ENCODE measurements around the gene CALHM4. TPM values are rescaled to one million over a fixed set of nuclear protein-coding genes. Genes with fewer than 3 reads are reported as not detected.

Gene CALHM4
- total RNA-seq, 4 donors from 2014 or later: not detected

DNA sequence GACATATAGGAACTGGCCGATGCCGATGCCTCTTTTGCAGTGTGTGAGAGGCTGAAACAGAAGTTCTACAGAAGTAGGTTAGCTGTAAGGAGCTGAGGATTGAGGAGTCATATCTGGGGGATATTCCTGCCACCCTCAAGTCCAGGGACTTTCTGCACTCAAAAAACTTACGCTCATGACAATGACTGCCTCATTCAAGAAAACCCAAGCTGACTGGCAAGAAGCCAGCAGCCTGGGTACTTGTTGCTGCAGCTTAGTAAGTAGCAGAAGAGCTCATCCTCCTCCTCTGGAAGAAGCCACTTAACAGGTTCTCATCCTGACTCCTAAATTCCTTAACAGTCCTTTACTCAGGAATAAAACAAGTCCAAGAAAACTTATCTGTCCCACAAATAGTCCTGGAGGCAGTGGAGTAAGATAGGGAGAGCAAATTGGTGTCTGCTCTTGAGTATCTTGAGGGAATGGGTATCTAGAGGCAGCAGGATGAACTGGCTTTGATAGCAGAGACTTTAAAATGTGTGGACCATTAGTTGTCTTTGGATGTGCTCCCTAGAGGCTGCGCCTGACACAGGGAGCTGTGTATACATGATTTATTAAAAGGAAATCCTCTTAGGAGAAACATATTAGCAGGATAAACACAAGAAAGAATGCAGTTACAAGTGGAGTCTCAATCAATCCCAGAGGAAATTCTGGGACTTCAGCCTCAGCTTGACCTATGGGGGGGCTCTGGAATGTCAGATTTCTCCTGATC lies 34.8 kb upstream of the CALHM4 start:
- intact Hi-C loops (cut with DNase I): no loop called here
- no peaks in the 10 kb centered on the region for H3K9me3 ChIP-seq
- no peak overlapping the region for H3K4me3 ChIP-seq
- H3K27me3 ChIP-seq: no peaks in the 10 kb centered on the region
- no peak for DNase-seq
- 79 to 80% methylated on average over 4 of the region's 4 CpGs for WGBS, 2 donors
- no peaks in the 10 kb centered on the region for H3K4me1 ChIP-seq
- H3K27ac ChIP-seq: no peak overlapping the region
- TF ChIP-seq, protein P1, sequence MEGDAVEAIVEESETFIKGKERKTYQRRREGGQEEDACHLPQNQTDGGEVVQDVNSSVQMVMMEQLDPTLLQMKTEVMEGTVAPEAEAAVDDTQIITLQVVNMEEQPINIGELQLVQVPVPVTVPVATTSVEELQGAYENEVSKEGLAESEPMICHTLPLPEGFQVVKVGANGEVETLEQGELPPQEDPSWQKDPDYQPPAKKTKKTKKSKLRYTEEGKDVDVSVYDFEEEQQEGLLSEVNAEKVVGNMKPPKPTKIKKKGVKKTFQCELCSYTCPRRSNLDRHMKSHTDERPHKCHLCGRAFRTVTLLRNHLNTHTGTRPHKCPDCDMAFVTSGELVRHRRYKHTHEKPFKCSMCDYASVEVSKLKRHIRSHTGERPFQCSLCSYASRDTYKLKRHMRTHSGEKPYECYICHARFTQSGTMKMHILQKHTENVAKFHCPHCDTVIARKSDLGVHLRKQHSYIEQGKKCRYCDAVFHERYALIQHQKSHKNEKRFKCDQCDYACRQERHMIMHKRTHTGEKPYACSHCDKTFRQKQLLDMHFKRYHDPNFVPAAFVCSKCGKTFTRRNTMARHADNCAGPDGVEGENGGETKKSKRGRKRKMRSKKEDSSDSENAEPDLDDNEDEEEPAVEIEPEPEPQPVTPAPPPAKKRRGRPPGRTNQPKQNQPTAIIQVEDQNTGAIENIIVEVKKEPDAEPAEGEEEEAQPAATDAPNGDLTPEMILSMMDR (IDR thresholded peaks at IDR 0.05): no peak
- no peak for TF ChIP-seq POLR2A (IDR thresholded peaks at IDR 0.05)
- H3K36me3 ChIP-seq: peaks cover 0 to 4% (median 0%) of the 10 kb centered on the region in 3 donors

DNA sequence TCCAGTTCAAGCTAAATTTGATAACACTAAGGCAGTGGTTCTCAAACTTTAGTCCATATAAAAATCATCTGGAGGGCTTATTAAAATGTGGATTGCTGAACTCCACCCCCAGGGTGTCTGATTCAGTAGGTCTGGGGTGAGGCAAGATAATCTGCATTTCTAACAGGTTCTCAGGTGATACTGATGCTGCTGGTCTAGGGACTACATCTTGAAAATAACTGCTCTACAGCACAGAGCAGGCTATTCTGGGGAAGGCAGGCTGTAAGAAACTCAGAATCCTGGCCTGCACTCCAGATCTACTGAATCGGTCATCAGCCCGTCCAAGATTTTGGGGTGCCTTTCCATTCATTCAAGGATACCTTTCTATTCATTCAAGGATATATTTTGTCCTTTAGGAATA lies 30.7 kb upstream of the CALHM4 start:
- Histone ChIP-seq H3K27ac (no peak overlapping the region), H3K27me3 (no peaks in the 10 kb centered on the region), H3K4me3 (no peak overlapping the region), H3K36me3 (no peaks in the 10 kb centered on the region), H3K4me1 (peaks cover 0 to 7% (median 0%) of the 10 kb centered on the region in 3 donors), H3K9me3 (no peaks in the 10 kb centered on the region)
- intact Hi-C loops (cut with DNase I): no loop called here
- TF ChIP-seq POLR2A (IDR thresholded peaks at IDR 0.05): no peak
- TF ChIP-seq, protein P1 (IDR thresholded peaks at IDR 0.05): no peak
- DNase-seq: no peak
- 88 to 92% methylated on average over 2 of the region's 2 CpGs for WGBS, 2 donors

DNA sequence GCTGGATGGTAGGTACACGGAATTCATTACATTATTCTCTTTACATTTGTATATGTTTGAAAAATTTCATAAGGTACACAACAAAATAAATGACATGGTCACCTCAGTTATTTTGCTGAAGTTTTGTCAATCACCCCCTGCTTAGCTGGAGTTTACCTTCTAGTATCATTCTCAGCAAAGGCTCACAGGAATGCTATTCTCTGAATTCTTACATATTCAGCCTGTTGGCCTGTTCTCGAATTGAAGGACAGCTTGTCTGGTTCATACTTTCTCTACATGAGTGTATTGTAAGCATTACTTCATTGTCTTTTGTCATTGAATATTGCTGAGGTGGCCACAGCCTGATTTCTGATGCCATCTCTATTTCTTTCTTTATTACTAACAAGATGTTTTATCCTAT lies 29.3 kb upstream of the CALHM4 start:
- H3K27me3 ChIP-seq: no peaks in the 10 kb centered on the region
- TF ChIP-seq POLR2A (IDR thresholded peaks at IDR 0.05): no peak
- TF ChIP-seq, protein P1 (IDR thresholded peaks at IDR 0.05): no peak
- peaks cover 0 to 19% (median 0%) of the 10 kb centered on the region in 3 donors for H3K4me1 ChIP-seq
- intact Hi-C loops (cut with DNase I): no loop called here
- H3K27ac ChIP-seq: no peak overlapping the region
- H3K4me3 ChIP-seq: no peak overlapping the region
- H3K9me3 ChIP-seq: no peaks in the 10 kb centered on the region
- no peaks in the 10 kb centered on the region for H3K36me3 ChIP-seq
- WGBS, 2 donors: 55 to 89% methylated on average over 2 of the region's 2 CpGs
- DNase-seq: no peak

DNA sequence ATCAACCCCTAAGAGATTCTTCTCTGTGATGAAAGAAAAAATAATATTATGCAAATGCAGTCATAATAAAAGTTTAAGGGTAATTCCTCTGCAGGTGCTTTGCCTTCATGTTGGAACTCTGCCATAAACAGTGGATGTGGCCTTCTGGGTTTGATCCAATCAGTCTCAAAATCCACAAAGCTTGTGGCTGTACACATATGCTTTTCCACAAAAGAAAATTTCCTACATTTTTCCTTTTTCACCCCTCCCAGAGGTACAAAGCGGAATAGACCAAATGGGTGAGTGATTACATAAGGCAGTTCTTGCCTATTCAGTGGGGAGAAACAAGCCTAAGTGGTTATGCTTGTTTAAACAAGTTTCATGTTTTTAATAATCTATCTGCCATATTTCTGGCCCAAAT lies 25.4 kb upstream of the CALHM4 start:
- TF ChIP-seq POLR2A (IDR thresholded peaks at IDR 0.05): no peak
- TF ChIP-seq, protein P1 (IDR thresholded peaks at IDR 0.05): peak in 1 of 6 experiments; percentile 4
- intact Hi-C loops (cut with DNase I): no loop called here
- Histone ChIP-seq H3K36me3 (no peaks in the 10 kb centered on the region), H3K9me3 (no peaks in the 10 kb centered on the region), H3K27ac (no peak overlapping the region), H3K4me3 (no peak overlapping the region), H3K4me1 (peaks cover 0 to 19% (median 0%) of the 10 kb centered on the region in 3 donors), H3K27me3 (no peaks in the 10 kb centered on the region)
- no peak for DNase-seq
- WGBS, 2 donors: 35 to 59% methylated on average over 1 of the region's 1 CpG

DNA sequence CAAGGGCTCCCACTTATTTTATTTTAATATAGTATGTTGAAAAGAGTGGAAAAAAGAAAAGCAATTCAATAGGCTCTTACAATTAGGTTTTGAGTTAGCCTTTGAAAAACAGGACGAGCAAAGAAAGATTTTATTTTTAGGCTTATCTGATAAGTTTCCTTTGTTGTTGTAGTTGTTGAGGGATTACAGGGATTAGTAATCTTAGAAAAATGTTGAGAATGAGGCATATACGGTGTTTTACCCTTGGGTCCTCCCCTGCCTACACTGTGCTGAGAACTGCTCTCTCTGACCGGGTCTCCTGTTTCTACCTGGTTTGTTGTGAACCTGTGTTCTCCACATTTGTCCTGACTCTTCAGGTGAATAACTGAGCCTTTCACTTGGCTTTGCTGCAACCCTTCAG lies 24.8 kb upstream of the CALHM4 start:
- WGBS, 2 donors: 40 to 44% methylated on average over 3 of the region's 3 CpGs
- Histone ChIP-seq H3K27me3 (no peaks in the 10 kb centered on the region), H3K9me3 (no peaks in the 10 kb centered on the region), H3K36me3 (no peaks in the 10 kb centered on the region), H3K4me1 (peaks cover 0 to 19% (median 0%) of the 10 kb centered on the region in 3 donors), H3K4me3 (no peak overlapping the region), H3K27ac (no peak overlapping the region)
- no peak for DNase-seq
- no peak for TF ChIP-seq POLR2A (IDR thresholded peaks at IDR 0.05)
- TF ChIP-seq, protein P1 (IDR thresholded peaks at IDR 0.05): no peak
- intact Hi-C loops (cut with DNase I): no loop called here

All from esophagus squamous epithelium (tissue), 5 donors.